Limb (tissue), 2 donors: ENCODE data around the gene TOP2B.

Source experiments
- DNase-seq, 2 donors: peaks; one replicate each; pipeline ENCODE4 v3.0.0-alpha.2; 2016; ENCODE audit errors: extremely low spot score in 2 of 2

The TOP2B gene

DNA sequence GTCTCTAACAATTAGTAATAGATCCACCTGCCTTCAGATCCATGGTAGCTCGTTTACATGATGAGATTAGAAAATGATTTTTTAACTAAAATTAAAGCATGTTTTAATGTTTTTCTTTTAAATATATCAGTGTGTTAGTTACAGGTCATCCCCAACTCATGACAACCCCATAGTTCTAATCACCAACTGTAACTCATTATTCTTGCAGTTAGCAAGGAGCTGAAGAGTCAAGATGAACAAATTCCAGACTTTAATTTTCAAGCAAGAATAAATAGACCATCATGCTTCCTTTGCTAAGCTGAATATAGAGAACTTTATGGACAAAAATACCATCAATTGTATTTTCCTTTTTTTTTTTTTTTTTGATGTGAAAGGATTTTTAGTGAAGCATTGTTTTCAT lies 101.1 kb downstream of the TOP2B start:
- no peak for DNase-seq

DNA sequence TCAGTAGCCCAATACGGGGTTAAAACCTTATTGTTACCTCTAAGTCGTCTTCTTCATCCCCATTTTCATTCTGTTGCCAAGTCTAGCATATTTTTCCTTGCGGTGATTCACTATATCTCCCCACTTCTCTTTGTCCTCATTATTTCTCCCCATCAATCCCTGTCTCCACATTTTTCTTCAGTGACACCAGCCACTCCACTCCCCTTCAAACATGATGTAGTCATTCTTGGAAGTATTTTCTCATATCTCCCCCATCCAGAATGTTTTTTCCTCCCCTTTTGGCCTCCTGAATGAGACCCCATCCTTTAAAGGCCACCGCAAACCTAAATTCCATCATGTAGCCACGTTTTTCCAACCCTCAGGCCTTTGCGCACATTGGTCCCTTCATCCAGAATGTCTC lies 105.9 kb downstream of the TOP2B start:
- no peak for DNase-seq

GRCh38 chr3:25558121-25558520 lies 106.6 kb downstream of the TOP2B start:
- DNase-seq: peak in 1 of 2 donors; percentile 24

- DNase-seq: no peak
Measured at GRCh38 chr3:25557694-25558093, 107.0 kb downstream of the TOP2B start.

DNA sequence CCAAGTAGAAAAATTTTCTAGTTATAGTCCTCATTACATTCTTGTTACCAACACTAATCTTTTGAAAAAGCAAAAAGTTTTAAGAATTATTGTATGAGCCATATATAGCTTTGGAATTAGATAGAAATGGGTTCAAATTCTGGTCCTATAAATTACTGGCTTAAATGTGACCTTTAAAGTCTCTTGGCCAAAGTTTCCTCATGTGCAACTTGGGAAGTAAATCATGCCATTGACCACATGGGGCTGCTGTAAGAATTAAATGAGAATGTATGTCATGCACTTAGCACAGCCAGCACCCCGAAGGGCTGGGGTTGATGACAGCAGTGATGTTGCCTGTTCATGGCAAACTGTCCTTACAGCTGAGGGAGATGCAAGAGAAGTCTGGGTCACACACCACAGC lies 108.3 kb downstream of the TOP2B start:
- no peak for DNase-seq

DNA sequence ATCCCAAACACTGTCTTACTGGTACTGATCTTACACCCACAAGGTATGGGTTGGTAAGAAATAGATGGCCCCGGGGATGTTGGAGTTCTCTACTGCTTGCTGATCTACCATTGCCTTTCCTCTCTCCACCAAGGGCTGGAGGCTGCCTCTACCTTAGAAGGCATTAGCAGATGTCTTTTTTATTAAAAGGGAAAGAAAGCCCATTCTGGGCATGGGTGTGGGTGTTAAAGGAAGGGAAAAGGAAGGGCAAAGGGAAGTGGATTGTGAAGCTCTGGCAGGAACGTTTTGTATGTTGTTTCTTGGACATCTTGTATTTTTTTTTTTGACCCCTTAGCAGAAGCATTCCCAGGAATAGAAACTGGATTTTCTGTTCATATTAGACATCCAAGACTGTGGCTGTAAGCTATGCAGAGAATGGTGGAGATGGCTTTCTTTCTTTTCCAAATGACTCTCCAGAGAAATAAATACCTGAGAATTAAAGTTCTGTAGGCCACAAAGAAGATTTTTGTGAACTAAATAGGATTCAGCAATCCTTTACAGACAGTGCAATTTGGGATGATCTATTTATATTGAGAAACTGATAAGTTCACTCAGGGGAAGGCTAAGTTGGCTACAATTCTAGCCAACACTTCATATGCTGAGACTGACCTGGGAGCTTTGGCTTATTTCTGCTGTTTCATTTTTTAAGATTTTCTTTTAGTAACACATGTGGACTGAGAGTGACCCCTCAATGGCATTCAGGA lies 108.8 kb downstream of the TOP2B start:
- no peak for DNase-seq

GRCh38 chr3:25554376-25554775 lies 110.3 kb downstream of the TOP2B start:
- no peak for DNase-seq

- no peak for DNase-seq
Measured at GRCh38 chr3:25552251-25552650, 112.5 kb downstream of the TOP2B start.

- DNase-seq: no peak
Measured at GRCh38 chr3:25548836-25549235, 115.9 kb downstream of the TOP2B start.

DNA sequence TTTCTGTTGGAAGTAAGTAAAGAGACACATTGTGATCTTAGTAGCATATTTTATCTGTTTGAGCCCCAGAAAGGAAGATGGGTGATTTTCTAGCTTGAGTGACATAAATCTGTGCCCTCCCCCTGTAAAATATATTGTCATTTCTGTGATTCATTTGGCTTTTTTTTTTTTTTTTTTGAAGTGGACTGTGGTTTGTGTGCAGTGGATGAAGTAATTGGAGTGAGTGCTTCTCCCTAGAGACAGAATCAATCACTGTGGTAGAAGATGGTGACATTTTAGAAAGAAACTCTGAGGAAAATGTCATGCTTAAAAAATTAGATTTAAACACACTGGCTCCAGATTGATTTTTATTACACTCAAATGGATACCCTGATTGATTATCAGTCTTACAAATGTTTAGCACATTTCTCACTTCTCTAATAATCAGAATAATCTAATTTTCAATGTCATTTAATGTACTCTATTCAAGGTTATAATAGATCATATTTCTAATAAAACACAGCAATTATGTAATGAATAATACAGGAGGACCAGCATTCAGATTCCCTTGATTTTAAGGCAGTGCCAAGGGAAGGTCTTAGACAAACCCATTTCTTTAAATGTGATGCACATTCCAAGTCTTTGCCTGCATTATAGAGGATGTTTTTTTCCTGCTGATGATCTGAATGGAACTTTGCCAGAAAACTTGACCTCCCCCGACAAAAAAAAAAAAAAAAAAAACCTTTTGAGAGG lies 116.6 kb downstream of the TOP2B start:
- no peak for DNase-seq
